Measurements from ENCODE around the gene CORO1C. TPM values are rescaled to one million over a fixed set of nuclear protein-coding genes. Genes with fewer than 3 reads are reported as not detected.

CORO1C gene
- total RNA-seq, 3 donors from 2014 or later (not counting 1 experiment from before 2014, with no cell fraction given): 28.9 to 43.5 (median 36.0) TPM

DNA sequence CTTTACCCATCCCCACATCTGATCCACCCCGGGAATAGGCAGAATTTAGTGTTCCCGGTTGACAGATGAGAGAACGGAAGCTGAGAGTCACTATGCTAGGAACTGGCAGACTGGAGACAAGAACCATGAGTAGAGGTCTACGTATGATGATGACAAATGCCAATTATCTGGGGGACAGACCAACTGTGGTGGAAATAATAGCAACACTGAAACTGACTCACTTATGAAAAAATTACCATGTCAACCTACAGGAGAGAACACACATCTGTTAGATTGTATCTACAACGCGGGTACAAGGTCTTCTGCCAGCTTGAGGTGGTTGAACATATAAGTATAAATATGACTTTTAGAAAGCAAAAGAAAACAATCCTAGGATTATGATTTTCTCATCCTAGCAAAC lies 82.2 kb downstream of the CORO1C start:
- Histone ChIP-seq H3K36me3 (ENCODE audit: control insufficient read depth, insufficient read depth, low read length) (peaks cover 22% of the 10 kb centered on the region), H3K4me3 (ENCODE audit: low read length) (no peak overlapping the region), H3K27ac (ENCODE audit: low read length) (no peak overlapping the region), H3K4me1 (ENCODE audit: control insufficient read depth, insufficient read depth, low read length) (peaks cover 9% of the 10 kb centered on the region), H3K9me3 (ENCODE audit: control insufficient read depth, insufficient read depth, low read length) (no peaks in the 10 kb centered on the region), H3K27me3 (ENCODE audit: control insufficient read depth, insufficient read depth, low read length) (no peaks in the 10 kb centered on the region)
- H3K36me3 Mint-ChIP-seq: no peaks in the 10 kb centered on the region
- 98% methylated on average over 4 of the region's 6 CpGs for WGBS (ENCODE audit: insufficient coverage)
- no peaks in the 10 kb centered on the region for H3K27me3 Mint-ChIP-seq (ENCODE audit: low read depth in 2 of 2)
- no peak for ATAC-seq
- TF ChIP-seq, protein P1, sequence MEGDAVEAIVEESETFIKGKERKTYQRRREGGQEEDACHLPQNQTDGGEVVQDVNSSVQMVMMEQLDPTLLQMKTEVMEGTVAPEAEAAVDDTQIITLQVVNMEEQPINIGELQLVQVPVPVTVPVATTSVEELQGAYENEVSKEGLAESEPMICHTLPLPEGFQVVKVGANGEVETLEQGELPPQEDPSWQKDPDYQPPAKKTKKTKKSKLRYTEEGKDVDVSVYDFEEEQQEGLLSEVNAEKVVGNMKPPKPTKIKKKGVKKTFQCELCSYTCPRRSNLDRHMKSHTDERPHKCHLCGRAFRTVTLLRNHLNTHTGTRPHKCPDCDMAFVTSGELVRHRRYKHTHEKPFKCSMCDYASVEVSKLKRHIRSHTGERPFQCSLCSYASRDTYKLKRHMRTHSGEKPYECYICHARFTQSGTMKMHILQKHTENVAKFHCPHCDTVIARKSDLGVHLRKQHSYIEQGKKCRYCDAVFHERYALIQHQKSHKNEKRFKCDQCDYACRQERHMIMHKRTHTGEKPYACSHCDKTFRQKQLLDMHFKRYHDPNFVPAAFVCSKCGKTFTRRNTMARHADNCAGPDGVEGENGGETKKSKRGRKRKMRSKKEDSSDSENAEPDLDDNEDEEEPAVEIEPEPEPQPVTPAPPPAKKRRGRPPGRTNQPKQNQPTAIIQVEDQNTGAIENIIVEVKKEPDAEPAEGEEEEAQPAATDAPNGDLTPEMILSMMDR (IDR thresholded peaks at IDR 0.05): no peak
- no peak overlapping the region for H3K27ac Mint-ChIP-seq
- no peak overlapping the region for H3K4me3 Mint-ChIP-seq
- H3K9me3 Mint-ChIP-seq: no peaks in the 10 kb centered on the region
- peaks cover 9 to 11% of the 10 kb centered on the region in 2 donors for H3K4me1 Mint-ChIP-seq
- intact Hi-C loops (cut with micrococcal nuclease): loop anchor here (5.0 kb wide), 1 partner anchor 37 kb away; no protein-coding TSS in a partner anchor
- DNase-seq: no peak

- Histone ChIP-seq H3K4me1 (ENCODE audit: control insufficient read depth, insufficient read depth, low read length) (peaks cover 9% of the 10 kb centered on the region), H3K4me3 (ENCODE audit: low read length) (no peak overlapping the region), H3K9me3 (ENCODE audit: control insufficient read depth, insufficient read depth, low read length) (no peaks in the 10 kb centered on the region), H3K27me3 (ENCODE audit: control insufficient read depth, insufficient read depth, low read length) (no peaks in the 10 kb centered on the region), H3K27ac (ENCODE audit: low read length) (no peak overlapping the region), H3K36me3 (ENCODE audit: control insufficient read depth, insufficient read depth, low read length) (peaks cover 22% of the 10 kb centered on the region)
- WGBS (ENCODE audit: insufficient coverage): 80% methylated on average over 9 of the region's 9 CpGs
- DNase-seq (no peak), ATAC-seq (no peak)
- no peak overlapping the region for H3K27ac Mint-ChIP-seq
- peaks cover 9 to 14% of the 10 kb centered on the region in 2 donors for H3K4me1 Mint-ChIP-seq
- H3K27me3 Mint-ChIP-seq (ENCODE audit: low read depth in 2 of 2): no peaks in the 10 kb centered on the region
- TF ChIP-seq, protein P1 (IDR thresholded peaks at IDR 0.05): no peak
- no peaks in the 10 kb centered on the region for H3K9me3 Mint-ChIP-seq
- H3K36me3 Mint-ChIP-seq: no peaks in the 10 kb centered on the region
- H3K4me3 Mint-ChIP-seq: no peak overlapping the region
- intact Hi-C loops (cut with micrococcal nuclease): loop anchor here (5.0 kb wide), 1 partner anchor 36 kb away; no protein-coding TSS in a partner anchor
These were observed 82.9 kb downstream of the CORO1C start for GRCh38 chr12:108648371-108648770.

DNA sequence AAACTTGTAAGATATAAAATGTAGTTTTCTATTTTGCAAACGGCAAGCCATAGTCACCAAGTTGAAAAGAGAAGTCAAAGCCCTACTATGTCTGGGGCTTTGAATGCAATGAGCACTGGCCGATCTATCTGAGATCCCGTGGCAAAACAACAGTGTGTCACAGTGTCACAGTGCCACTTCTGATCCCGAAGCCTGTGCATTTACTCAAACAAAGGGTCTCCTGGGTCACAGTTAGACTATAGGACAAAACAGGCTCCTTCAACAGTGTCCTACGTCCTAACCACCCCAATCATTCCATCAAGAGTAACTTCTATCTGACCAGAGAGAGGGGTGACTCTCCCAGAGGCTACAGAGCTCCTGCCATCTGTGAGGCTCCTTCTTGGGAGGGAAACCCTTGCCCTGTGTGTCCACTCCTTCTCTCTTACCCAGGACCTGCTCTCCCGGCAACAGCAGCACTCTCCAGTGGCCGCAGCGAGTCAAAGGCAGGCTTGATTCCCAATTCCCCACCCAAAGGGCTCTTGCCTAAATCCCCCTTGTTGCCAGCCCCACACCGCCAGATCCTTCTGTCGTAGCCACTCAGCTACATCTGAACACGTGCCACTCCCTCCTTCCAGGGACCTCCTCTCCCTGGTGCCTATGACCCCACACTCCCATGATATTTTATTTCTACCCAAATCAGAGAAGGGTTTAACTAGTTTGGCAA lies 83.6 kb downstream of the CORO1C start:
- no peaks in the 10 kb centered on the region for H3K9me3 ChIP-seq (ENCODE audit: control insufficient read depth, insufficient read depth, low read length)
- Mint-ChIP-seq H3K27me3 (ENCODE audit: low read depth in 2 of 2) (no peaks in the 10 kb centered on the region), H3K36me3 (no peaks in the 10 kb centered on the region), H3K27ac (peak overlapping the region in 1 of 2 donors; percentile 24), H3K9me3 (no peaks in the 10 kb centered on the region), H3K4me1 (peaks cover 9 to 14% of the 10 kb centered on the region in 2 donors), H3K4me3 (no peak overlapping the region)
- WGBS (ENCODE audit: insufficient coverage): 96% methylated on average over 11 of the region's 11 CpGs
- DNase-seq (no peak), ATAC-seq (no peak)
- no peak overlapping the region for H3K27ac ChIP-seq (ENCODE audit: low read length)
- TF ChIP-seq, protein P1 (IDR thresholded peaks at IDR 0.05): no peak
- peaks cover 9% of the 10 kb centered on the region for H3K4me1 ChIP-seq (ENCODE audit: control insufficient read depth, insufficient read depth, low read length)
- peaks cover 22% of the 10 kb centered on the region for H3K36me3 ChIP-seq (ENCODE audit: control insufficient read depth, insufficient read depth, low read length)
- intact Hi-C loops (cut with micrococcal nuclease): loop anchor here (5.0 kb wide), 1 partner anchor 35 kb away; no protein-coding TSS in a partner anchor
- no peak overlapping the region for H3K4me3 ChIP-seq (ENCODE audit: low read length)
- H3K27me3 ChIP-seq (ENCODE audit: control insufficient read depth, insufficient read depth, low read length): no peaks in the 10 kb centered on the region

All from natural killer cell (primary cell).